Measurements from ENCODE around the gene AOX1.
A peak's percentile ranks its signal among the peaks of the same experiment; 100 is the strongest.
"Not testable (repeated sequence)": the region's sequence is repeated elsewhere in the genome, so short reads cannot be mapped to it uniquely, and the experiment has no call there.

Gene AOX1

DNA sequence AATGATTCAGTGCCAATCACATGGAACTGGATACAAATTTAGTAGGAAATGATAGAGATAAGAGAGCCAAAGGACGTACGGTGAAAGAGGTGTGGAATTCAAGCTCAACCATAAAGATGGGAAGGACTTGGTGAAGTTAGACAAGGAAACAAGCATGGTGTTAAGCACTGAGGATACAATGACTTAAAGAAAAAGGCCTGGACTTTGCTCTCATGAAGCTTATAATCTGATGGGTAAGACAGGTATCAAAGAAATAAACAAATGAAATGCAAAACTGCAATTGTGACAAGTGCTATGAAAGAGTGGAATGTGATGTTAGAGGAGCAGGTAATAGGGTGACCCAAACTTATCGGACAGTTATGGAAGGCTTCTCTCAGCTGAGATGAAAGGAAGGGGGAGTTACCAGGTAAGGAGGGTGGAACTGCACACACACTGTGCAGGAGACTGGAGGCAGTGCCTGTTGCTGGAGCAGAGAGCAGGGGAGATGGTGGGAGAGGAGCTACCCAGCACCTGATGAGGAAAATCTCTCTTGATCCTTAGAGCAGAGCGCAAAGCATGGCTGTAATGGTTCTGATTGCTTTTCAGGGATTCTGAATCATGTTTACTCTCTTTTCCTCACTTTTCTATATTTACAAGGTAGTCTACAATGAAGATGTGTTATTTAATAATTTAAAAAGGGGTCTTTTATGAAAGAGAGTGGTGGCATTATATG is 118.3 kb downstream of the AOX1 start:
- no peak overlapping the region for H3K4me3 ChIP-seq (ENCODE audit: low read length)
- no peak for DNase-seq (ENCODE audit: low read depth)
- TF ChIP-seq, protein P1, sequence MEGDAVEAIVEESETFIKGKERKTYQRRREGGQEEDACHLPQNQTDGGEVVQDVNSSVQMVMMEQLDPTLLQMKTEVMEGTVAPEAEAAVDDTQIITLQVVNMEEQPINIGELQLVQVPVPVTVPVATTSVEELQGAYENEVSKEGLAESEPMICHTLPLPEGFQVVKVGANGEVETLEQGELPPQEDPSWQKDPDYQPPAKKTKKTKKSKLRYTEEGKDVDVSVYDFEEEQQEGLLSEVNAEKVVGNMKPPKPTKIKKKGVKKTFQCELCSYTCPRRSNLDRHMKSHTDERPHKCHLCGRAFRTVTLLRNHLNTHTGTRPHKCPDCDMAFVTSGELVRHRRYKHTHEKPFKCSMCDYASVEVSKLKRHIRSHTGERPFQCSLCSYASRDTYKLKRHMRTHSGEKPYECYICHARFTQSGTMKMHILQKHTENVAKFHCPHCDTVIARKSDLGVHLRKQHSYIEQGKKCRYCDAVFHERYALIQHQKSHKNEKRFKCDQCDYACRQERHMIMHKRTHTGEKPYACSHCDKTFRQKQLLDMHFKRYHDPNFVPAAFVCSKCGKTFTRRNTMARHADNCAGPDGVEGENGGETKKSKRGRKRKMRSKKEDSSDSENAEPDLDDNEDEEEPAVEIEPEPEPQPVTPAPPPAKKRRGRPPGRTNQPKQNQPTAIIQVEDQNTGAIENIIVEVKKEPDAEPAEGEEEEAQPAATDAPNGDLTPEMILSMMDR (IDR thresholded peaks at IDR 0.05; ENCODE audit: insufficient read depth, low read depth, low read length, missing control alignments) = no peak

DNA sequence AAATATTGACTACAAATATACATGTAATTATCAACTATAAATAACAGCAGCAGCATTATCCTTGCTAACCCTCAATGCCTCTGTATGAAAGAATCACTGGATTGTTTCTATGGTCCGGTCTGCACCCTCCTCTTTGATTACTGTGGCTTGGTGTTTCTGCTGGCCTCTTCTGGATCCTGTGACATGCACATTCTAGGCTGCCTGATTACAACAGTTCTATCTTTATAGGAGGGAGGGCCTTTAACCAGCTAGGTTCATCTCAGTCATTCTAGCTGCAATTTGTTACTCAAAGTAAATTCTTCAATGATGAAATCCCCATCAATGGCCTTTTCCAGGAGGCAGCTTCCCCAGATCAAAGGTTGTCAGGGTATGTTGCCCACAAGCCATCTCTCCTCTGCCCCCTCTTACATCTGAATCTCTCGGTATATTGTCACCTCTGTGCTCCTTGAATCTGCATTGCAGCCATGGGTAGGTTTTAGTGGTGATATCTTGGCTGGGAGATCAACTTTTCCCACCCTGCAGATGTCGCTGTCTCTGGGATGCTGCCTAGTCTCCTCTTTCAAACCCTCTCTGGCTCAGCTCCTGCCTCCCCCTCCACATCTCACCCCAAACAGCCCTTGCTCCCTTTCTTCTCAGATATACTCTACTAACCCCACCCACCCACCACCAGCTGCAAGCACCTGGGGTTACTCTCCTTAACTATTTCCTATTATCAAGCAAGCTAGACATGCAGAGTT is 119.7 kb downstream of the AOX1 start:
- peak; percentile 30 for DNase-seq (ENCODE audit: low read depth)
- no peak overlapping the region for H3K4me3 ChIP-seq (ENCODE audit: low read length)
- TF ChIP-seq, protein P1 (IDR thresholded peaks at IDR 0.05; ENCODE audit: insufficient read depth, low read depth, low read length, missing control alignments) = peak; percentile 41

DNA sequence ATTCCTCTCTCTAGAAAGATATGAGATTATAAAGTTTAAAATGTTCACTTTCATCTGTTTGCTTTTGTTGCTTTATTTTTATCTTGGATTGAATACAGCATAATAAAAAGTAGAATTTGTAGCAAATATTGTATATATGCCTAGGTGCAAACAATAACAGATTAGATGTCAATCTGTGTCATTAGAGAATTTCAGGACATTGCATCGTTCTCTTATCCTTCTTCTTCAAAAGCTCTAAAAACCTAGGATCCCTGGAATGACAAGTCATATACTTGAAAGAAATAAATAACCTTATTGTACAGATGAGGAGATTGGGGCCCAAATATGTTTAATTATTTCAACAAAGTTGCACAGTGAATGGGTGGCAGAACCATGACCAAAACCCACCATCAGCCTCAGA is 123.1 kb downstream of the AOX1 start:
- TF ChIP-seq, protein P1 (IDR thresholded peaks at IDR 0.05; ENCODE audit: insufficient read depth, low read depth, low read length, missing control alignments) = no peak
- DNase-seq (ENCODE audit: low read depth) = no peak
- no peak overlapping the region for H3K4me3 ChIP-seq (ENCODE audit: low read length)

DNA sequence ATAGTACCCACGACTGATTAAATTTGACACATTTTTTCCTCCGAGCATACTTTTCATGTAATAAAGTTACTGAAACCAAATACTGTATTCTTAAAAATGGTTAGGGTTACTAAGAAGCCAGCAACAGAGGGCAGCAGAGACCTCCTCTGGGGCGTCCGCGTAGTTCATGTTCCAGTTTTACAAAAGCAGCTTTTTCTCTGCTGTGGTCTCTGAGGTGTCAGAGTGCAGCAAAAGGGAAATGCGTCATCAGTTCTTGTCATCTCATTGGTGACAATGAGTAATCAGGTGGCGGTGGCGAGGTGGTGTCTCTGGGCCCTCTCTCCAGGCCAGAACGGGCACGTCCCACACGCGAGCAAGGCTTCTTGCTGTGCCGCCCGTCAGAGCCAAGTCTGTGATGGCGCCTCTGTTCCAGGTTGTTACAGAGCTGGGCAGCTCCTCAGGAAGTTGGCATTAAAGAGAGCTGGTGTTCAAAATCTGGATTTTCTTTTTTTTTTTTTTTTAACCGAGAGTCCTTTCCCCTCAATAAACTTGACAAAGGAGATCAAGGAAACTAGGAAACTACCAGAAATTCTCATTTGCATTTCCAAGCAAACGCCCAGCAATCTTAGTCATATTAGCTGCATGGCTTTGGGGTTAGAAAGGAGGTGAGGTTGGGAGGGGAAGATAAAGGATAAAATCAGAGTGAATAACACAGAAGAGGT is 127.3 kb downstream of the AOX1 start:
- TF ChIP-seq, protein P1 (IDR thresholded peaks at IDR 0.05; ENCODE audit: insufficient read depth, low read depth, low read length, missing control alignments) = peak; percentile 84
- peak; percentile 84 for DNase-seq (ENCODE audit: low read depth)
- peak overlapping the region; percentile 34 for H3K4me3 ChIP-seq (ENCODE audit: low read length)

DNA sequence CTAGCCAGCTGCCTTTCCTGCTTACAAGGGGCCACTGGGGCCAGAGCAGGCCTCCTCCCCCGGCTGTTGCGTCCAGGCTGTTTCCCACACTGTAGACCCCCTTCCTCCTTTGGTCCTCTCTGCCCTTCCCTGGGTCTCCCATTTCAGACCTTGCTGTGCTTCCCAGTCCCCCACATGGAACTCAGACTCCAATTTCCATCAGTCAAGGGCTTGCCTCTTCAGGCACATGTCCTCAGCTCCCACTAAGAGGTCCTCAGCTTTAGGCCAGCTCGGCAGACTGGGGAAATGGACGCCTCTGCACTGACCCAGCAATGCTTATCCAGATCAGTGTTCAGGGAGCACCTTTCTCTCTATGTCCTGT is 127.9 kb downstream of the AOX1 start:
- TF ChIP-seq, protein P1 (IDR thresholded peaks at IDR 0.05; ENCODE audit: insufficient read depth, low read depth, low read length, missing control alignments) = no peak
- H3K4me3 ChIP-seq (ENCODE audit: low read length) = no peak overlapping the region
- no peak for DNase-seq (ENCODE audit: low read depth)

DNA sequence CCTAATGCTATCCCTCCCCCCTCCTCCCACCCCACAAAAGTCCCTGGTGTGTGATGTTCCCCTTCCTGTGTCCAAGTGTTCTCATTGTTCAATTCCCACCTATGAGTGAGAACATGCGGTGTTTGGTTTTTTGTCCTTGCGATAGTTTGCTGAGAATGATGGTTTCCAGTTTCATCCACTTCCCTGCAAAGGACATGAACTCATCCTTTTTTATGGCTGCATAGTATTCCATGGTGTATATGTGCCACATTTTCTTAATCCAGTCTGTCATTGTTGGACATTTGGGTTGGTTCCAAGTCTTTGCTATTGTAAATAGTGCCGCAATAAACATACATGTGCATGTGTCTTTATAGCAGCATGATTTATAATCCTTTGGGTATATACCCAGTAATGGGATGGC is 129.2 kb downstream of the AOX1 start:
- DNase-seq (ENCODE audit: low read depth) = not testable (repeated sequence)

DNA sequence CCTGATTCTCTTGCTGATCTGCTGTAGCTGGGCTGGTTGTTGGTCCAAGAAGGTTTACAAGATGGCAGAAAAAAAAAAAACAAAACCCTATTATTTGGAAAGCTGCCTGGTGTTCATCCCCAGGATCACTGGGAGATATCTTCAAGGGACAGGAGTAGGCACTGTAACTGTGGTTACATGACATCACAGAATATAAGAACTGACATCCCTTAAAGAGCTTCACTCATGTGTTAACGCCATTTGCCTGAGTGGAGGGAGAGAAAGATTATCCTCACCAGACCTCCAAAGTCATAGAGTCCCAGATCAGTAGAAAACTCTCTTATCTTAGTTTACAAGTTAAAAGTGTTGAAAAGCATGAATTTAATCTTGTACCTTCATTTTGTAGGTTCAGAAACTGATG is 130.6 kb downstream of the AOX1 start:
- TF ChIP-seq, protein P1 (IDR thresholded peaks at IDR 0.05; ENCODE audit: insufficient read depth, low read depth, low read length, missing control alignments) = no peak
- no peak for DNase-seq (ENCODE audit: low read depth)
- no peak overlapping the region for H3K4me3 ChIP-seq (ENCODE audit: low read length)

More for the DNA sequence above, 129.2 kb downstream of the AOX1 start:
- not testable (repeated sequence) for H3K4me3 ChIP-seq (ENCODE audit: low read length)

All from epithelial cell of esophagus (primary cell).